Endometrial microvascular endothelial cells (primary cell): Measurements from ENCODE around the gene TGIF1. TPM values are rescaled to one million over a fixed set of nuclear protein-coding genes. Genes with fewer than 3 reads are reported as not detected.

Experiments used
- in situ Hi-C: cut with HindIII; loops from 2 replicates; pipeline ENCODE4 v1.10.0; 2017; ENCODE audit warnings: low sequenced_read_pairs, low pct_unique_long_range_greater_than_20kb; ENCODE audit errors: inconsistent ontology term
- total RNA-seq: library from RNA; depleted of rRNA; stranded (reverse); fragments of >200 nt; gene quantifications from one replicate; pipeline ENCODE4 v1.2.3, GENCODE V29; 2015; ENCODE audit errors: inconsistent ontology term

The TGIF1 gene
- total RNA-seq, 1 donor from 2014 or later = 69.1 TPM

DNA sequence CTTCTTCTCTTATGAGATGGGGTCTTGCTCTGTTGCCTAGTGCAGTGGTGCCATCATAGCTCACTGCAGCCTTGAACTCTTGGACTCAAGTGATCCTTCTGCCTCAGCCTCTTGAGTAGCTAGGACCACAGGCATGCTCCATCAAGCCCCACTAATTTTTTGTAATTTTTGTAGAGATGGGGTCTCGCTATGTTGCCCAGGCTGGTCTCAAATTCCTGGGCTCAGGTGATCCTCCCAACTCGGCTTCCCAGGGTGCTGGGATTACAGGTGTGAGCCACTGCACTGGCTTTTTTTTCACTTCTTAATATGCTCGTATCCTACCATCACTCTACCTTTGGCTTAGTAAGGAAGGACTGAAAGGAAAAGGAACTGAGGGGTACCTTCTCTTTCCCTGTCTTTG, 22.1 kb downstream of the TGIF1 start:
- in situ Hi-C loops = loop anchor here (25.0 kb wide), 1 partner anchor 210 kb away; the partner anchor contains the start of gene MYL12B

DNA sequence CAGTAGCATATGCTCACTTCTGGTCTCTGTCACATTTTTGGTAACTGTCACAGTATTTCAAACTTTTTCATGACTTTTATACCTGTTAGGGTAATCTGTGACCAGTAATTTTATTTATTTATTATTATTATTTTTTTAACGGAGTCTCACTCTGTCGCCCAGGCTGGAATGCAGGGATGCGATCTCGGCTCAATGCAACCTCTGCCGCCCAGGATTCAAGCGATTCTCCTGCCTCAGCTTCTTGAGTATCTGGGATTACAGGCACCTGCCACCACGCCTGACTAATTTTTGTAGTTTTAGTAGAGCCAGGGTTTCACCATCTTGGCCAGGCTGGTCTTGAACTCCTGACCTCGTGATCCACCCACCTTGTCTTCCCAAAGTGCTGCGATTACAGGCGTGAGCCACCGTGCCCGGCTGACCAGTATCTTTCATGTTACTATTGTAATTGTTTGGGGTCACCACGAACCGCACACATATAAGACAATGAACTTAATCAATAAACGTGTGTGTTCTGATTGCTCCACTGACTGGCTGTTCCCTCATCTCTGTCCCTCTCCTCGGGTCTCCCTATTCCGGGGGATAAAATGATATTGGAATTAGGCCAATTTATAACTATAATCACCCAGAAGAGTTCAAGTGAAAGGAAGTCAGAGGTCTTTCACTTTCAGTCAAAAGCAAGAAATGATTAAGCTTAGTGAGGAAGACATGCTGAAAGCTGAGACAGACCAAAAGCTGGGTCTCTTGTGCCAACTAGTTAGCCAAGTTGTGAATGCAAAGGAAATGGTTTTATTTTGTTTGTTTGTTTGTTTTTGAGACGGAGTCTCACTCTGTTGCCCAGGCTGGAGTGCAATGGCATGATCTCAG, 22.9 kb downstream of the TGIF1 start:
- in situ Hi-C loops = loop anchor here (25.0 kb wide), 1 partner anchor 211 kb away; the partner anchor contains the start of gene MYL12B

DNA sequence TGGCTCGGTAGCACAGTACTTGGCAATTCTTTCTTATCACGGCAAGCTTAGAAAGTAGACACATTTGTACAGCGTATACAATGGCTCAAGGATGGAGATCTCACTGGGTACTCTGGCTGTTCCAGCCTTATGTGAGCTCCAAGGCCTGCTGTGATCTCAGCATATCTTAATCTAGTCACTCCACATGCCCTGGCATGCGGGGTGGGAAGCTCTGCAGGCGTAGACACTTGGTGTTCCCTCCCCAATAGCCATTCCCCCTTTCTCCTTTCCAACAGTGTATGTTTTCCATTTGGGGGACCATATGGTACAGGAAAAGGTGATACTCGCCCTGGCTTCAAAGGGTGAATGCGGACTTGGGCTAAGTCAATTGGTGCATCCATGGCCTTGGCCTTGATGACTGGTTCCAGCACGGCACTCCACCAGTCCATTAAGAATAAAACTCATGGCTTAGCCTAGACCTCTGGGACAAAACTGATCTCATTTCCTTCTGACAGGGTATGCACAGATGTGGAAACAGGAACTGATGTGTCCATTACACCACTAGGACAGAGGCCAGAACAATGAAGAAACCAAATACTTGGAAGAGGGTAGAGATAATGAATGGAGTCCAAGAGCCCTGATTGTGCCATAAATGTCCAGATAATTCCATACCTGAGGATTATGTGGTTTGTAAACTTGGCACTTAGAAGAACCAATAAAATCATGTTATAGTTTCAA, 28.4 kb downstream of the TGIF1 start:
- in situ Hi-C loops = no loop called here

DNA sequence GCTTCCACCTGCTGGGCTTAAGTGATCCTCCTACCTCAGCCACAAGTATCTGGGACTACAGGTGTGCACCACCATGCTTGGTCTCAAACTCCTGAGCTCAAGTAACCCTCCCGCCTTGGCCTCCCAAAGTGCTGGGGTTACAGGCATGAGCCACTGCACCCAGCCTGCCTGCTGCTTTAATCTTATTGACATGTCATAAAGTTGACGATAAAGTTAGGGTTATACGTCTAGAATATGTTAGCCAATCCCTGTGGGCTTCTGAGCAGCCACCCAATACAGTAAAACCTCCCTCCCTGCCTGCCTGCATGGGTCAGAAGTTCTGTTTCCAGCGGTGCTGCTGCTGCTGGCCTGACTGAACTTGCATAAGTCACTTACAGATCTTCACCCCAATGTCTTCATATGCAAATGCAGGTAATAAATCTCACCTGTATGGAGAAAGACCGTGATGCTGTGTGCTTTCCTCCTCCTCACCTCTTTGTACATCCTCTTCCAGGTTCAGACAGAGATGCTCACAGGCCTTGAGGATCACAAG, 30.1 kb downstream of the TGIF1 start:
- in situ Hi-C loops = no loop called here

DNA sequence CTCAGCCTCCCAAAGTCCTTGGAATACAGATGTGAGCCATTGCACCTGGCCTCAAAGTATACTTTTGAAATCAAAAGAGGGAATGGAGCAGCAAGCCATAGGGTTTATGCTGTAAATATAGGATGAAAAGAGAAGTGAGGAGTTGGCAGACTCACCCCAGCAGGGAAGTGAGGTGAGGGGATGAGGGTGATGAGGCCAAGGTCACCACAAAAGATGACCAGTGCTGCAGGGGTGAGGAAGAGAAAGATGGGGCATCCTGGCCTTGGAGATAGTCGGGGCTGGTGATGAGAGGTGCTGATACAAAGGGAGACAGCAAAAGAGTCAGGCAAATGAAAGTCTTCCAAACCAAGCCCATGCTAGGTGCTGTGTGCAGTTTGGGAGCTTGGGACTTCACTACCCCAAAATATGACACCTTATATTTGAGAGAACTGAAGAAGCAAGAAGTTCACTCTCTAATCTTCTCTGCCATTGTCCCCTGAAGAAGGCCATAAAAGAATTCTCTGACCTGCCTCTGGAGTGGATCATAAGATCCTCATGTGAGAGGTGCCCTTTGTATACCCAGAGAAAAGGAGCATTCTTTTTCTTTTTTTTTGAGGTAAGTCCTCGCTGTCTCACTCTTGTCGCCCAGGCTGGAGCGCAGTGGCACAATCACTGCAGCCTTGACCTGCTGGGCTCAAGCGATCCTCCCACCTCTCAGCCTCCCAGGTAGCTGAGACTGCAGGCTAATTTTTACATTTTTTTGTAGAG, 31.0 kb downstream of the TGIF1 start:
- in situ Hi-C loops = no loop called here

DNA sequence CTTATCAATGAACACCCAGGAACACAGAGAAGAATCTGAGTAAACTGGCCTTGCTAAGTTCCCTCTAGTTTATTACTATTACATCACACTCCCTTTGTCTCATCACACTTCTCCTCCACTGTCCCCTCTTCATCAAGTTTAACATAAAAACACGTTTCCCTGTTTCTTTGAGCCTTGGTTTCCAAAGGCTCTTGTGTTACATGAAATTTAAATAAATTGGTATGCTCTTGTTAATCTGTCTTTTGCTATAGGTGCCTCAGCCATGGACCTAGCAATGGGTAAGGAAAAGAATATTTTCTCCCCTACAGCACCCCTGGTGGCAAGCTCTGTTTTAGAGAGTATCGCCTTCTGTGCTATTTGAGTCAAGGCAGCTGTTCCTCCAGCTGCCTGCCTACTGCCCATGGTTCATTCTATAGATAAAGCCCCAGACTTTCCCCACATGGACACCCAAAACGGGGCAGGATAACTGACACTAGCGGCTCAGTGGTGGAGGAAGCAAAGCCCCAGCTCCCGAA, 31.8 kb downstream of the TGIF1 start:
- in situ Hi-C loops = no loop called here

DNA sequence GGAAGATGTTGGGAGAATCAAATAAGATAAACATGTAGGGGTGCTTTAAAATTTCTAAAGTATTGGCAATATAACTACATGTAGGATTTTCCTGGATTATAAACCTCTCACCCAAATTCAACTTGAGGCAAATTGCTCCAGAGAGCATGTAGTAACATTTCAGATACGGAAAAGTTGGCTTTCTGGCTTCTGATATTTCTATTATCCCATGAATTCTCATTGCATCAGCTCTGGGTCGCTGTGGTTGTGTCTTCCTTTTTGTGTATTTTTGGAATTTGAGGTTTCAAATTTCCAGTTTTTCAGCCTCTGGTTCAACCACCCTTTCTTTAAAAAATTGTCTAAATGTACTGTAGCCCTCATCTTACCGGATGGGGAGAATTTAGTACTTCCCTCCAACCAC, 32.3 kb downstream of the TGIF1 start:
- in situ Hi-C loops = no loop called here

DNA sequence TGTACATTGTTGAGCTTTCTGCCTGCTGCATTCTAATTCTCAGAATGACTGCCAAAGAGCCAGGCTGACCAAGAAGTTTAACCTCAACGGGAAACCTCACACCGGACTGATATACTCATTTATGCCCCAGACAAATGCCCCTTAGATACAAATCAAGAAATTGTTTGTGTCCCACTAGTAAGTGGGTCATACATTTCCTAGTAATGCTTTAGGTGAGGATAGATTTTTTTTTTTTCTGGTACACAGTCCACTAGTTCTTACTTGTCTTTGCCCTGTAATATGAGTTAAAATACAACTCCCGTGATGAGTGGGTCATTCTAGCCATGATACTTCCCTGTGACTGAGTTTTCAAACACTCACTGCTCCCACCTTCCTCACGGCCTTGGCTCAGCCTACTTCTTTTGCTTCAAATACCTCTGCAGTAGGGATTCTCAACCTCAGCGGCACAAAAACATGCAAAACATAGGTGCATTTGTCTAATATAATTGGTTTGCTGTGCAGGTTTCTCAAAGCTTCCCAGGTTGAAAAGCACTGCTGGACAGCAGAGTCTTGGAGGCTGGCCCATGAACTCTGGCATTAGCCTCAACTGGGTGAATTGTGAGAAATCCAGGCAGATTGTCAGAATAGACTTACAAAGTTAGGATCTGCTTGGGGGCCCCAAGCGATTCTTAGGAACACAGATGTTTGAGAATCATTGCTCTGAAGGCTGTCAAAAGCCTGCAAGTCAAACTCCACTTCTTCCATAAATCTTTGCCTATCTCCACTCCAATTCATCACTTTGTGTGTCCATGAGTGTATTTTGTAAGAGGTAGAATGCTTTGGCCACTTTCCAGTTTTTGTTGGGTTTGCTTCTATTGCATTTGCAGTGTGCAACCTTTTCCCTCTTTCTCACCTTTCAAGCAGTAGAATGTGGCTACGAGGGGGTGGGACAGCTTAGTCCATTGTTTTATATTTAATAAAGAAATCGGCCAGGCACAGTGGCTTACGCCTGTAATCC, 35.5 kb downstream of the TGIF1 start:
- in situ Hi-C loops = no loop called here

DNA sequence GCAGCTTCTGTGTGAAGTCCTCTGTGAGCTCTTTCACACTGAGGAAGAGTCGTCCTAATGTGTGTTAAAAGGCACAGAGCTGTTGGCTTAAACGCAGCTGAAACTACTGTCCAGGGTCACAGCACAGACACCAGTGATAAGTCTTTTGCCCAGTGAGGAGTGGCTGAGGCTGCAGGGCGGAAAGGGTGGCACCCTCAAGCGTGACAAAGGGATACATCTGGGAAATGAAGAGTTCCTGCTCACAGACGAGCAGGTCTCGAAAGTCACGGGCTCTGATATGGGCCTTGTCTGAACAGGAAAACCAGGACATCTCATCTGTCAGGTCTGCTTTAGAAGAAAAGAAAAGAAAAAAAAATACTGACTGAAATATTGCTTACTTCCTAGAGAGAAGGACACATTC, 36.5 kb downstream of the TGIF1 start:
- in situ Hi-C loops = no loop called here

DNA sequence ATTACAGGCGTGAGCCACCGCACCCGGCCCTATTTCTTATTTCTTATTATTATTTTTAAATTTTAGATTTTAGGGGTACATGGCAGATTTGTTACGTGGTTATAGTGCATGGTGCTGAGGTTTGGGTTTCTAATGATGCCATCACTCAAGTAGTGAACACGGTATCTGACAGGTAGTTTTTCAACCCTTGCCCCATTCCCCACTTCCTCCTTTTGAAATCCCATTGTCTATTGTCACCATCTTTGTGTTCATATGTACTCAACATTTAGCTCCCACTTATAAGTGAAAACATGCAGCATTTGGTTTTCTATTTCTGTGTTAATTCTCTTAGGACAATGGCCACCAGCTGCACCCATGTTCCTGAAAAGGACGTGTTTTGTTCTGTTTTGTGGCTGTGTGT, 39.5 kb downstream of the TGIF1 start:
- in situ Hi-C loops = no loop called here

DNA sequence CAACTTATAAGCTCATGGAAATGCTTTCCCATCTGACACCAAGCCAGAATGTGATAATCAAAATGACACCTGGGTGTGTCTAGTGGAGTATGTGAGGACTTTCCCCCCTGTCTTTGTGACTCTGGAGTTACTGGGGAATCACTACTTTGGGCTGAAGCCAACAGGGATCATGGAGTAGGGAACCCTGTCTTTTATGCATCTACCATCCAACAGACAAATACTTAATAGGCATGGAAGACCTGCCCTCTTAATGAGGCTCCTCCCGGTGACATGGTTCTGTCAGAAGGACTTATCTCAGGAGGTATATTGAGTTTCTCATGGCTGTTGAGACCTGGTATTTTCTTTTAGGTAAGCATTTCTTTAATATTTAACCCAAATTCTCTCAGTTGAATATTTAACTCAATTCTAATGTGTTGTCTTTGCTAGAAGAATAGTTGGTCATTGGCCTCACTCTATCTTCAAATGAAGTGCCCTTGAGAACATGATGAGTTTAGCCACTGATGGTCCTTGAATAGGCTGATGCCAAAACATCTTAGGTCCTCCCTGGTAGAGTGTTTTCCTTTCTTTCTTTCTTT, 42.1 kb downstream of the TGIF1 start:
- in situ Hi-C loops = no loop called here

DNA sequence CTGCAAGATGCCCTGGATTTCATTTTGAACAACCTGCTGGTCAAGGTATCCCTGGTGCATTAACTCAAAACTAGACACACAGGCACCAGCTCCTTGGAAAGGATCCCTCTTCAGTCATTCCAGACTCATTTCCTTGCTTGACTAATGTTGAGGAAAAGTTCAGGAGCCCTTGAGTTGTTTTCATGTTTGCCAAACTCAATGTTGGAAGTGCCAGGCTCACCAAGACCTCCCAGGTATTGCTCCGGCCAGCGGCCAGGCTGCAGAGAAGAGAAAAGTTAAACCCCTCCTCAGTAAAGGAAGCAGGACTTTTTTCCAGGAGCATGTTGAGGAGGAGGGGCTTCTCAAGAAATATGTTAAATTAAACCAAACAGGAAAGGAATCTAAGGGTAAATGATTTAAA, 42.7 kb downstream of the TGIF1 start:
- in situ Hi-C loops = no loop called here

DNA sequence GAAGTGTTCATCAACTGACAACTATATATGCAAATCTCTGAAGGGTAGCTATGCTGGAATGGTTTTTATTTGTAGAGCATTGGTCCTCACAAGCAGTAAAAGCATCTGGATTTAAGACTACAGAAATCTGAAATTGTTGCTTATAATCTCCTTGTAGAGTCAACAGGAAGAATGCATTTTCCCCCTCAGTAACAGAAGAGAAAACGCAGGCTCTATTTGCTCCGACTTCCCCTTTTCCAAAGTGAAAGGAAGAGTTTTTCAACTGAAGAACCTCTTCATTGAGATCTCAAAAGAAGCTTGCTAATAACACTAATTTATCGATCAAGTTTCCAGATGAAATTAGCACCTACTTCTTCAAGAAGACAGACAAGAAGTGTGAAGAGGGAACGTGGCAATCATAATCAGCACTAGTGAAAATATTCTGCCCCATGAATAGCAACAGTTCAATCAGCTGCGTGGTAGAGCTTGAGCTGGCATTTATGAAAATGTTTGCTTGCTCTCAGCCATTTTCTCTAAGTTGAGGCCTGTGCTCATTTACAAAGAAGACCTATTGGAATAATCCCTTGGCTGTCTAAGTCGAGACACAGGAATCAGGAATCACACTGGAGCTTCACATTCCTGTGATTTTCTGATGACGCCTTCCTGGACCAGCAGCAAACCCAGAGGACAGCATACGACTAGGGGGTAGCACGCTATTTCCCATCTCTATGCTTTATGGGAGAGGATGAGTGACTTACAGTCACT, 43.7 kb downstream of the TGIF1 start:
- in situ Hi-C loops = no loop called here

DNA sequence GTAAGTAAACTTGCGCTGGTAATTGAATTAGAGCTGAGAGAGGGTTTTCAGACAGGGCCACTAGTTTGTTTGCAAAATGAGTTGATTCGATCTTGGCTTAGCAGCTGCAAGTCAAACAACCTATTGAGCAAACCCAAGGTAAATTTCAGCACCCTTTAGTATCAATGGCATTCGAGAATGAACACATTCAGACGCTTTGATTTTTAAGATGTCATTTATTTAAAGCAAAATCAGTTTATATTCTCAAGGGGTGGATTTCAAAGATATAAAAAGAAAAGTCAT, 44.2 kb downstream of the TGIF1 start:
- in situ Hi-C loops = no loop called here

DNA sequence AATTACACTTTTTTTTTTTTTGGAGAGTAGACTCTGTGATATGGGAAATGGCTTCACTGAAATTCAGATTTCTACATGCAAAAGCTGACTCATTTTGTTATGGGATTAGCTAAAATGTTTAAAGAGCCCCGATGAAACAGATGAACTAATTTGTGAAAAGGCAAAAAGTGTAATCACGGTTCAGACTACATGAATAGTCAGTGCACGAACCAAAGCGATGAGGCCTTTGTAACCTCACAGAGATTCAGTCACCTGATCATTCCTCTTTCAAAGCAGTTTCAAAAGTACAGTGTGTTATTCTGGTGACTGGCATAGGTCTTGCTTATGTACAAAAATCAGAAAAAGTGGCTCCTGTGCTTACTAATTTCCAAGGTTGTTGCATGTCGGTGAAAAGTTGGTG, 44.6 kb downstream of the TGIF1 start:
- in situ Hi-C loops = no loop called here

DNA sequence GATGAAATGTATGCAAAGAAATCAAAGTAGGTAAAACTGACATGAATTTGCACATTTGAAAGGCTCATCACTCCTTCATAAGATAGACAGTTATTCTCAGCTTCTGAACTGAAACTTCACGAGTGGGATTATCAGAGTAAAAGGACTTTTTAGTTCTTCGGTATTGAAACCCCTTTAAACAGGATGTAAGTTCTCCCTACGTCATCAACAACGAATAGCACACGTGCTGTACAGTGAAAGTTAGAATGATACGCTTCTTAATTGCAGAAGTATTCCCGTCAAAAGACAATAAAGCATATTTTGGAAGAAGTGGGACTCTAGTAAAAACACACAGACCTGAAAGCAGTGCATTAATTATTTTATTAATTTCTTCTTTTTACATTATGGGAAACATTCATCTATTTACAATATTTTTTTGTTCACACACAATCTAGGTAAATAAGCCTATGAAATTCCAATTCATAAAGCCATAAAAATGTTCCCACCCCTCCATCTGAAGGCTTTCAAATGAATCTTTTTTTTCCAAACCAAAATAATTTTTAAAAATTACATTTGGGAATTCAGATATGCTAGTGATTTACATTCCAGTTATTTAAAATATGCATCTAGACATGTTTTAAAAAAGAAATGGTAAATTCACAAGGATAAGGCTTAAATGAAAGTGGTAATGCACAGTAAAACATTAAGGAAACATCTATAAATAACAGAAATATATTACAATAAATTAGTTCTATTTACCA, 45.9 kb downstream of the TGIF1 start:
- in situ Hi-C loops = no loop called here
